Subcutaneous adipose tissue (tissue), 4 donors: ENCODE measurements around the gene TCFL5. TPM values are rescaled to one million over a fixed set of nuclear protein-coding genes. Genes with fewer than 3 reads are reported as not detected.

Source experiments
- total RNA-seq, 4 donors: library from RNA; depleted of rRNA; stranded (reverse); fragments of >200 nt; gene quantifications; one replicate each; pipeline ENCODE4 v1.1.0, GENCODE V29; 2016
- TF ChIP-seq, protein P1 (sequence below): fragments of 450-650 bp; IDR thresholded peaks from one replicate; pipeline ENCODE4 v1.5.1; 2016; ENCODE audit warnings: low read depth, mild to moderate bottlenecking, control low read depth, antibody characterized with exemption, moderate library complexity

TCFL5 gene
- total RNA-seq, 4 donors from 2014 or later: 7.6 to 13.8 (median 10.8) TPM

DNA sequence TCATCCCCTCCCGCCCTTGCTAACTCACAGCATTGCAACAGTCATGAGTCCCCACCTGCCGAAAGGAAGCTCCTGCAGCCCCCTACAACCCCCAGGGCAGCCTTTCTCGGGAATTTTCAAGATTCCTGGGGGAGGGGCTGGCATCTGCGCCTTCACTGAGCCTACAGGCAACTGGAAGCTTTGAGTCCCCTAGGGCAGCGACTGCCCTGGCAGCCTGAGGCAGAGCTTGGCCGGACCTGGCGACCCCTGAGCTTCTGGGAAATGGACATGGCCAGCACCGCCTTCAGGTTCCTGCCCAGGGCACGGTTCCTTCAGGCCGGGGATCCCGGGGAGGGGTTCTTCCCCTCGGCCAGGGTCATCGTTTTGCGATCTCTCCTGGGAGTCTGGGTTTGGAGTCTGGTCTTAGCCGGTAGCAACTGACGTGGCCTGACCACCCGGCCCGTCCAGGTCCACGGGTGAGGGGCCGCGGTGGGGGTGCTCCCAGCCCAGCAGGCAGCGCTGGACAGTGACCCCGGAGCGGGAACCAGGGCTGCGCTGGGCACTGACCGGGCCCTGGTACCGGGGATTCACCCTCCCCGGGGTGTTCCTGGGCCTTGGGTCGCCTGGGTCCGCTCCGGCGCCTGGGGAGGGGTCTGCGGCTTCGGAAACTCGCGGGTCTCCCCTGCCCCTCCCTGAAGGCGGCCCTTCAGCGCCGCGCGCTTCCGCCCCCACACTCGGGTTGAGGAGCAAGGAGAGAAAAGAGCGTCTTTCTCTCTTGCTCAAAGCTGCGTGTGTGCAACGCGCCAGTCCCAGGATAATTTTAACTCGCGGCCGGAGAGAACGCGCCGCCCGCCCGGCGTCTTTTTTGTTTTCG is 45.4 kb downstream of the TCFL5 start:
- TF ChIP-seq, protein P1, sequence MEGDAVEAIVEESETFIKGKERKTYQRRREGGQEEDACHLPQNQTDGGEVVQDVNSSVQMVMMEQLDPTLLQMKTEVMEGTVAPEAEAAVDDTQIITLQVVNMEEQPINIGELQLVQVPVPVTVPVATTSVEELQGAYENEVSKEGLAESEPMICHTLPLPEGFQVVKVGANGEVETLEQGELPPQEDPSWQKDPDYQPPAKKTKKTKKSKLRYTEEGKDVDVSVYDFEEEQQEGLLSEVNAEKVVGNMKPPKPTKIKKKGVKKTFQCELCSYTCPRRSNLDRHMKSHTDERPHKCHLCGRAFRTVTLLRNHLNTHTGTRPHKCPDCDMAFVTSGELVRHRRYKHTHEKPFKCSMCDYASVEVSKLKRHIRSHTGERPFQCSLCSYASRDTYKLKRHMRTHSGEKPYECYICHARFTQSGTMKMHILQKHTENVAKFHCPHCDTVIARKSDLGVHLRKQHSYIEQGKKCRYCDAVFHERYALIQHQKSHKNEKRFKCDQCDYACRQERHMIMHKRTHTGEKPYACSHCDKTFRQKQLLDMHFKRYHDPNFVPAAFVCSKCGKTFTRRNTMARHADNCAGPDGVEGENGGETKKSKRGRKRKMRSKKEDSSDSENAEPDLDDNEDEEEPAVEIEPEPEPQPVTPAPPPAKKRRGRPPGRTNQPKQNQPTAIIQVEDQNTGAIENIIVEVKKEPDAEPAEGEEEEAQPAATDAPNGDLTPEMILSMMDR: no peak

DNA sequence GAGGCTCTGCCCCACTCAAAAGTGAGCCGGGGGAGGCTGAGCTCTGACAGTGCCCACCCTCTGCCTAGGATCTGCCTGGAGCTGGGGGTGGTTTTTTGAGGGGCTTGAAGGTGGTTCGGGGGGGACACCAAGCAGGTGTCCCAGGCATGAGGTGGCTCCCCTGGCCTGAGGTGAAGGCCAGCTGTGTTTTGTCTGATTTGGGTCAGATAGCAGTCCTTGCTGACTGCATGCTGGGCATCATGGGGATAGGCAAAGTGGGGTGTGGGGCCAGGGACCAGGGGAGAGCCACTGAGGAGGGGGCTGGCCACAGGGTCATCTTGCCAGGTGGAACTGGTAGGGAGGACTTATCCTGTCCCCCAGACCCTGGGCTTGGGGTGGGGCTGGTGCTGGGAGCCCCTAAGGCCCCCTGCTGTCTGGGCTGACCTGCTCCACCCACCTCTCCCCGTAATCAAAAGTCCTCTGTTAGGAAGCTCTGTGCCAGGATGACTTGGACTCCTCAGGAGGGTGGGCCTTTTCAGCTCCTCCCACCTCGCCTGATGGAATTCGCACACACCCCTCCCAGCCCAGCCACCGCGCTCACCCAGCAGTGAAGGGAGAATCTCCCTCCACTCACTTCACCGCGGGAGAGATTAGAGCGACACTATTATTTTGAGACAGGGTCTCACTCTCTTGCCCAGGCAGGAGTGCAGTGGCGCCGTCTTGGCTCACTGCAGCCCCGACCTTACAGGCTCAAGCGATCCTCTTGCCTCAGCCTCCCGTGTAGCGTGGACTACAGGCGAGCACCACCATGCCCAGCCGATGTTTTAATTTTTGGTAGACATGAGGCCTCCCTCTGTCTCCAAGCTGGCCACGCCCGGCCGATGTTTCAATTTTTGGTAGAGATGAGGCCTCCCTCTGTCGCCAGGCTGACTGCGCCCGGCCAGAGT is 46.3 kb downstream of the TCFL5 start:
- TF ChIP-seq, protein P1: no peak

GRCh38 chr20:62814709-62815065 is 46.9 kb downstream of the TCFL5 start:
- TF ChIP-seq, protein P1: no peak

GRCh38 chr20:62814060-62814708 is 47.4 kb downstream of the TCFL5 start:
- TF ChIP-seq, protein P1: no peak

- TF ChIP-seq, protein P1: no peak
Observed at GRCh38 chr20:62813588-62813987, 48.0 kb downstream of the TCFL5 start.

- TF ChIP-seq, protein P1: no peak
Observed at GRCh38 chr20:62812907-62813200, 48.8 kb downstream of the TCFL5 start.
